Measurements from ENCODE around the gene FAM217A. TPM values are rescaled to one million over a fixed set of nuclear protein-coding genes. Genes with fewer than 3 reads are reported as not detected.
"Not testable (repeated sequence)": the region's sequence is repeated elsewhere in the genome, so short reads cannot be mapped to it uniquely, and the experiment has no call there.

FAM217A gene
- total RNA-seq, 1 donor from 2014 or later, result not detected

DNA sequence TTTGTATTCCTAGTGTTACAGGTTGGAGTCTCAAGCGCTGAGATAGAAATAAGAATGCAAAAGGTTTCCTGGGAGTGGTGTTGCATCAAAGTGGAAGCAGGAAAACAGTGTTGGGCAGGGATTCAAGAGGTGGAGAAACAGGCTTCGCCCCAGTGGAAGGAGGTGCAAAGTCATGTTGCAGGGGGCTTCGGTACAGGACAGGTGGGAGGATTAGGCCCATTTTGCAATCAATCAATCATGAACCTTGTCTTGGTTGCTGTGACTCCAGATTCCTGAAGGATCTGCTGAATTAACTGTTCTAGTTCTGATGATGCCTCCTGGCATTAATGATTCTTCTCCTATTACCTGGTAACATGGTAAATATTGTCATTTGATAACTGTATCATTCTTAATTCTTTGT, 22.4 kb upstream of the FAM217A start:
- DNase-seq (ENCODE audit: low spot score), result no peak
- Mint-ChIP-seq H3K27me3 (ENCODE audit: unreplicated experiment) (peaks cover 4% of the 10 kb centered on the region), H3K9me3 (ENCODE audit: unreplicated experiment) (no peaks in the 10 kb centered on the region), H3K4me1 (ENCODE audit: unreplicated experiment) (peaks cover 4% of the 10 kb centered on the region), H3K4me3 (ENCODE audit: unreplicated experiment) (no peak overlapping the region), H3K36me3 (ENCODE audit: low read depth, unreplicated experiment) (no peaks in the 10 kb centered on the region), H3K27ac (ENCODE audit: unreplicated experiment) (no peak overlapping the region)
- TF ChIP-seq, protein P1, sequence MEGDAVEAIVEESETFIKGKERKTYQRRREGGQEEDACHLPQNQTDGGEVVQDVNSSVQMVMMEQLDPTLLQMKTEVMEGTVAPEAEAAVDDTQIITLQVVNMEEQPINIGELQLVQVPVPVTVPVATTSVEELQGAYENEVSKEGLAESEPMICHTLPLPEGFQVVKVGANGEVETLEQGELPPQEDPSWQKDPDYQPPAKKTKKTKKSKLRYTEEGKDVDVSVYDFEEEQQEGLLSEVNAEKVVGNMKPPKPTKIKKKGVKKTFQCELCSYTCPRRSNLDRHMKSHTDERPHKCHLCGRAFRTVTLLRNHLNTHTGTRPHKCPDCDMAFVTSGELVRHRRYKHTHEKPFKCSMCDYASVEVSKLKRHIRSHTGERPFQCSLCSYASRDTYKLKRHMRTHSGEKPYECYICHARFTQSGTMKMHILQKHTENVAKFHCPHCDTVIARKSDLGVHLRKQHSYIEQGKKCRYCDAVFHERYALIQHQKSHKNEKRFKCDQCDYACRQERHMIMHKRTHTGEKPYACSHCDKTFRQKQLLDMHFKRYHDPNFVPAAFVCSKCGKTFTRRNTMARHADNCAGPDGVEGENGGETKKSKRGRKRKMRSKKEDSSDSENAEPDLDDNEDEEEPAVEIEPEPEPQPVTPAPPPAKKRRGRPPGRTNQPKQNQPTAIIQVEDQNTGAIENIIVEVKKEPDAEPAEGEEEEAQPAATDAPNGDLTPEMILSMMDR (IDR thresholded peaks at IDR 0.05; ENCODE audit: unreplicated experiment), result no peak

DNA sequence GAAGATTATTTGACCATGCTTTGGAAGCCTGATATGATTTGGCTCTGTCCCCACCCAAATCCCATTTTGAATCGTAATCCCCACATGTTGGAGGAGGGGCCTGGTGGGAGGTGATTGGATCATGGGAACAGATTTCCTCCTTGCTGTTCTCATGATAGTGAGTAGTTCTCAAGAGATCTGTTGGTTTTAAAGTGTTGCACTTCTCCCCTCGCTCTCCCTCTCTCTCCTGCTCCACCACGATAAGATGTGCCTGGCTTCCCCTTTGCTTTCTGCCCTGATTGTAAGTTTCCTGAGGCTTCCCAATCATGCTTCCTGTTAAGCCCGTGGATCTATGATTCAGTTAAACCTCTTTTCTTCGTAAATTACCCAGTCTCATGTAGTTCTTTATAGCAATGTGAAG, 21.7 kb upstream of the FAM217A start:
- H3K4me1 Mint-ChIP-seq (ENCODE audit: unreplicated experiment), result peaks cover 4% of the 10 kb centered on the region
- DNase-seq (ENCODE audit: low spot score), result no peak
- H3K36me3 Mint-ChIP-seq (ENCODE audit: low read depth, unreplicated experiment), result no peaks in the 10 kb centered on the region
- H3K27ac Mint-ChIP-seq (ENCODE audit: unreplicated experiment), result no peak overlapping the region
- TF ChIP-seq, protein P1 (IDR thresholded peaks at IDR 0.05; ENCODE audit: unreplicated experiment), result no peak
- H3K9me3 Mint-ChIP-seq (ENCODE audit: unreplicated experiment), result no peaks in the 10 kb centered on the region
- no peak overlapping the region for H3K4me3 Mint-ChIP-seq (ENCODE audit: unreplicated experiment)
- H3K27me3 Mint-ChIP-seq (ENCODE audit: unreplicated experiment), result peaks cover 4% of the 10 kb centered on the region

DNA sequence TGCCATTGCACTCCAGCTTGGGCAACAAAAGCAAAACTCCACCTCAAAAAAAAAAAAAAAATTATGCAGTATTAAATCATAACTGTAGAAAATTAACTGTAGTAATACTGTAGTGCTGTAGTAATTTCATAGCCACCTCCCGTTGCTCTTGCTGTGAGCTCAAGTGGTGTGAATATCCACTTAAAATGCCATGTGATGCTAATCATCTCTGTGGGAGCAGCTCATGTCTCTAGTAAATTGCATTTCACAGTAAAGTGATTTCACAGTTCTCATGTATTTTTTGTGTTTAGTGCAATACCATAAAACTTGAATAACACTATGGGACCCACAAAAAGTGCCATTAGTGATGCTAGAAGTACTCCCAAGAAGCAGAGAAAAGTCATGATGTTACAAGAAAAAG, 14.4 kb upstream of the FAM217A start:
- Mint-ChIP-seq H3K27ac (ENCODE audit: unreplicated experiment) (no peak overlapping the region), H3K4me1 (ENCODE audit: unreplicated experiment) (no peaks in the 10 kb centered on the region)
- TF ChIP-seq, protein P1 (IDR thresholded peaks at IDR 0.05; ENCODE audit: unreplicated experiment), result no peak

DNA sequence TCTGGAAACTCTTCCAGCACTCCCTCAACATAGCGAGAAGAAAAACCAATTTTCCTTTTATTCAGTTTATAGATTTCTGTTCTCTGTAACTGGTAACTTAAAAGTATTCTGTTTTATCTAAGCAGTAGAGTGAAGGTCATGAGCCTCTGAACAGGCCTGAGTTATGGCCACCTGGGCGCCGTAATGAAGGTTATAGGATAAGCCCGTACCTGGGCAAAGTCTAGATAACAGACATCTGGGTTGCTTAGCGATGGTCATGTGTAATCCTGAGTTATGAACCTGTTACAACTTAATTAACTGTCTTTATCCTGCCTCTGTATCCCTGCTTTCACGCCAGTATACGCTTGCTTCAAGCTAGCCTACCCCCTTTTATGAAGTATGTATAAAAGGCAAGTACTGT, 13.0 kb upstream of the FAM217A start:
- Mint-ChIP-seq H3K27ac (ENCODE audit: unreplicated experiment) (no peak overlapping the region), H3K36me3 (ENCODE audit: low read depth, unreplicated experiment) (no peaks in the 10 kb centered on the region), H3K4me3 (ENCODE audit: unreplicated experiment) (no peak overlapping the region), H3K9me3 (ENCODE audit: unreplicated experiment) (no peaks in the 10 kb centered on the region), H3K27me3 (ENCODE audit: unreplicated experiment) (no peaks in the 10 kb centered on the region), H3K4me1 (ENCODE audit: unreplicated experiment) (no peaks in the 10 kb centered on the region)
- no peak for DNase-seq (ENCODE audit: low spot score)
- TF ChIP-seq, protein P1 (IDR thresholded peaks at IDR 0.05; ENCODE audit: unreplicated experiment), result no peak

More for the DNA sequence above, 14.4 kb upstream of the FAM217A start:
- Mint-ChIP-seq H3K27me3 (ENCODE audit: unreplicated experiment) (no peaks in the 10 kb centered on the region), H3K36me3 (ENCODE audit: low read depth, unreplicated experiment) (no peaks in the 10 kb centered on the region), H3K4me3 (ENCODE audit: unreplicated experiment) (no peak overlapping the region), H3K9me3 (ENCODE audit: unreplicated experiment) (no peaks in the 10 kb centered on the region)
- DNase-seq (ENCODE audit: low spot score), result no peak

DNA sequence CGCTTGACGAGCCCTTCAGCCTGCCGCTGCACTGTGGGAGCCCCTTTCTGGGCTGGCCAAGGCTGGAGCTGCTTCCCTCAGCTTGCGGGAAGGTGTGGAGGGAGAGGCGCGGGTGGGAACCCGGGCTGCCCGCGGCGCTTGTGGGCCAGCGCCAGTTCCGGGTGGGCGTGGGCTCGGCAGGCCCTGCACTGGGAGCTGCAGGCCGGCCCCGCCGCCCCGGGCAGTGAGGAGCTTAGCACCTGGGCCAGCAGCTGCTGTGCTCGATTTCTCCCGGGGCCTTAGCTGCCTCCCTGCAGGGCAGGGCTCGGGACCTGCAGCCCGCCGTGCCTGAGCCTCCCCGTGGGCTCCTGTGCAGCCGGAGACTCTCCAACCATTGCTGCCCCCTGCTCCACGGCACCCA, 11.1 kb upstream of the FAM217A start:
- not testable (repeated sequence) for H3K36me3 Mint-ChIP-seq (ENCODE audit: low read depth, unreplicated experiment); DNase-seq (ENCODE audit: low spot score); H3K27ac Mint-ChIP-seq (ENCODE audit: unreplicated experiment); H3K9me3 Mint-ChIP-seq (ENCODE audit: unreplicated experiment); H3K27me3 Mint-ChIP-seq (ENCODE audit: unreplicated experiment); H3K4me3 Mint-ChIP-seq (ENCODE audit: unreplicated experiment); H3K4me1 Mint-ChIP-seq (ENCODE audit: unreplicated experiment)

DNA sequence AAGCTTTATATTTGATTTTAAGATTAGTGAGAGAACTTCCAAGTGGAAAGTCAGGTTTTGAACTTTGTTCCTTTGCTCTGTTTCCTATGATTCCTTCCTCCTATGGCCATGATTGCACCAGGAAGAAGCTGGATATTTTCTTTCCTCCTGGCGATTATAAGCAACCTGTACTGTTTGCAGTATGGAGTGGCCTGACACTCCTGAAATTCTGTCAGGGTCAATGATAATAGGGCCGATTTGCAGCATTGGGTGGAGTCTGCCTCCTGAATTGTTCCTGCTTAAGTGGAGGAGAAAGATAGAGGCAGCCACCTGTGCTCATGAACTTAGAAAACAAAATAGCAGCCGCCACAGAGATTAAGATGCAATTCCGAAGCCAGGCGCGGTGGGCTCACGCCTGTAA, 9.8 kb upstream of the FAM217A start:
- DNase-seq (ENCODE audit: low spot score), result no peak
- no peaks in the 10 kb centered on the region for H3K36me3 Mint-ChIP-seq (ENCODE audit: low read depth, unreplicated experiment)
- no peak overlapping the region for H3K4me3 Mint-ChIP-seq (ENCODE audit: unreplicated experiment)
- TF ChIP-seq, protein P1 (IDR thresholded peaks at IDR 0.05; ENCODE audit: unreplicated experiment), result no peak
- H3K27ac Mint-ChIP-seq (ENCODE audit: unreplicated experiment), result no peak overlapping the region
- H3K27me3 Mint-ChIP-seq (ENCODE audit: unreplicated experiment), result no peaks in the 10 kb centered on the region
- no peaks in the 10 kb centered on the region for H3K9me3 Mint-ChIP-seq (ENCODE audit: unreplicated experiment)
- no peaks in the 10 kb centered on the region for H3K4me1 Mint-ChIP-seq (ENCODE audit: unreplicated experiment)

Measured in endothelial cell (in vitro differentiated cells).